ENCODE results near the gene TYROBP.
"Not testable (repeated sequence)": the region's sequence is repeated elsewhere in the genome, so short reads cannot be mapped to it uniquely, and the experiment has no call there.

Gene TYROBP

DNA sequence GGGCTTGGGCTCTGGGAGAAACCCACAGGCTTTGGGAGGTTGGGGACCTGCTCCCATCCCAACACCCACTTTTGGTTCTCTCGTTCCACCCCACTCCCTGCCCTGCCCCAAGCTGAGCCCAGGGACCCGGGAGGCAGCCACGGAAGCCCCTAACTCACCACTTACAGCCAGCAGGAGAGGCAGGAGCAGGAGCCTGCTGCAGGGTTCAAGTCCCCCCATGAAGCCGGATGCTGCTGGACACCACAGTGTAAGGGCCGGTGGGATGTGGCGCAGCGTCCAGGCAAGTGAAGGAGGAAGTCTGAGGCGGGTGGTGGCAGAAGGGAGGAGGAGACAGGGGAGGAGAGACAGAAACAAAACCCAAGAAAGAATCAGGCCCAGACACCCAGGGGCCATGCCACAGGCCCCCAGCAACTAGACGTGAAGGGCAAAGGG is at the start of gene TYROBP:
Gene TYROBP, minus strand, starts transcription at position 286 of the 432 bp plus-strand sequence. Its CDS starts 67 bp downstream, at position 219.
- DNase-seq, result no peak

DNA sequence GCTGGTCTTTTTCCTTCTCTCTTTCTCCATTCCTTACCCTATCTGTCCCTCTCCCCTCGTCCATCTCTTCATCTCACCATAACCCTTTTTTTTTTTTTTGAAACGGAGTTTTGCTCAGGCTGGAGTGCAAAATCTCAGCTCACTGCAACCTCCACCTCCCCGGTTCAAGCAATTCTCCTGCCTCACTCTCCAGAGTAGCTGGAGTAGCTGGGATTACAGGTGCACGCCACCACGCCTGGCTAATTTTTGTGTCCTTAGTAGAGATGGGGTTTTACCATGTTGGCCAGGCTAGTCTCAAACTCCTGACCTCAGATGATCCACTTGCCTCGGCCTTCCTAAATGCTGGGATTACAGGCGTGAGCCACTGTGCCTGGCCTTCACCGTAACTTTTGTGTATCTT is 49.3 kb upstream of the TYROBP start:
- not testable (repeated sequence) for DNase-seq

GRCh38 chr19:35955881-35956634 is 48.0 kb upstream of the TYROBP start:
- DNase-seq, result no peak

DNA sequence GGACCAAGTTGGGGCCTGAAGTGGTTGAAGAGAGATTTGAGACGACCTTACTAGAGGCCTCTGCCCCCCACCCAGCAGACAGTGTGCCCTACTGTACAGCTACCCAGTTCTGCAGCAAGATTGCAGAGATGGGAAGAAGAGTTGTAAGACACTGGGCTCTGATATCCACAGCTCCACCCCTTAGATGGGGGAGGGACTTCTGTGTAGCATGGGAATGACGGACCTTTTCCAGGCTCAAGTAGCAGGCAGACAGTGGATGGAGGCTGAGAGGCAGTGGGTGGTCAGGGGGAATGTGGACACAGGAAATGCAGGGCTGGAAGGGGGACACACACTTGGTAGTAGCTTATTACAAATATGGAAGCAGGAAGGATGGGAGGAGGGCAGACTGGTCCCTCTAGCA is 41.0 kb upstream of the TYROBP start:
- DNase-seq, result no peak

DNA sequence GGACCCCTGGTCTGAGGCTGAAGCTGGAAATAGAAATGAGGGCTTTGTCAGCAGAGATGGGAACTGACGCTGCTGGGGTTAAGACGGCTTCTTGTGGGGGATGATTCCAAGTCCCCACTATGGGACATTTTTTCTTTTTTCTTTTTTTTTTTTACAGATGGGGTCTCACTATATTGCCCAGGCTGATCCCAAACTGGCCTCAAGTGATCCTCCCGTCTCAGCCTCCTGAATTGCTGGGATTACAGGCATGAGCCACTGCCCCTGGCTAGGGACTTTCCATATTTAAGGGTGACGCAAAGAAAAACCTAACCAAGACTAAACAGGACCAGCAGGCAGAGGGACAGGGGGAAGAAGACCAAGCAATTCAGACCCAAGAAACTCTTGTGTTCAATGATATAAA is 38.1 kb upstream of the TYROBP start:
- DNase-seq, result no peak

DNA sequence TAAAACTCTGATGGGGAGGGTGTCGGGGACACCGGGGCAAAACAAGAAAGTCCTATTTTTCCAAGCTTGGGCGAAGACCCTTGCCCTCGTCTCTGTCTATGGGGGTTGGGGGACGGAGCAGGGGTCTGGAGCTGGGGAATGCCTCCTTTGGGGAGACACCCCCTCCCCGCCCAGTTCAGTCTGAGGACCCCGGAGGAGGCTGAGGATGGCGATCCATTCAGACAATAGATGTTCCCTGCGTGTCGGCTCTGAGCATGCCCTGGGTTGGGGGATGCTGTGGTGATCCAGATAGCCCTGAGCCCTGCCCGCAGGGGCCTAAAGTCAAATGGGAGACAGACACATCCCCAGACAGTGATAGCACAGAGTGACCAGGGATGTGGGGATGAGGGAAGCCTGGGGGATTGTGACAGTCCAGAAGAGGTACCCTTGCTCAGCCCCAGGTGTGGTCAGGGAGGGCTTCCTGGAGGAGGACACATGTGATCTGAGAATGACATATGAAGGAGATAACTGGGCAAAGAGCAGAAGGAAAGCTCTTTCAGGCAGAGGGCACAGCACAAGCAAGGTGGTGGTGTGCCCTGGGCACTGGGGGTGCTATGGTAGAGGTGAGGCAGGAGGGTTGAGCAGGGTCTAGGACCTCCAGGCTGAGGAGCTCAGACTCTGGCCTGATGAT is 37.2 kb upstream of the TYROBP start:
- no peak for DNase-seq

GRCh38 chr19:35944556-35944955 is 36.5 kb upstream of the TYROBP start:
- DNase-seq, result no peak

DNA sequence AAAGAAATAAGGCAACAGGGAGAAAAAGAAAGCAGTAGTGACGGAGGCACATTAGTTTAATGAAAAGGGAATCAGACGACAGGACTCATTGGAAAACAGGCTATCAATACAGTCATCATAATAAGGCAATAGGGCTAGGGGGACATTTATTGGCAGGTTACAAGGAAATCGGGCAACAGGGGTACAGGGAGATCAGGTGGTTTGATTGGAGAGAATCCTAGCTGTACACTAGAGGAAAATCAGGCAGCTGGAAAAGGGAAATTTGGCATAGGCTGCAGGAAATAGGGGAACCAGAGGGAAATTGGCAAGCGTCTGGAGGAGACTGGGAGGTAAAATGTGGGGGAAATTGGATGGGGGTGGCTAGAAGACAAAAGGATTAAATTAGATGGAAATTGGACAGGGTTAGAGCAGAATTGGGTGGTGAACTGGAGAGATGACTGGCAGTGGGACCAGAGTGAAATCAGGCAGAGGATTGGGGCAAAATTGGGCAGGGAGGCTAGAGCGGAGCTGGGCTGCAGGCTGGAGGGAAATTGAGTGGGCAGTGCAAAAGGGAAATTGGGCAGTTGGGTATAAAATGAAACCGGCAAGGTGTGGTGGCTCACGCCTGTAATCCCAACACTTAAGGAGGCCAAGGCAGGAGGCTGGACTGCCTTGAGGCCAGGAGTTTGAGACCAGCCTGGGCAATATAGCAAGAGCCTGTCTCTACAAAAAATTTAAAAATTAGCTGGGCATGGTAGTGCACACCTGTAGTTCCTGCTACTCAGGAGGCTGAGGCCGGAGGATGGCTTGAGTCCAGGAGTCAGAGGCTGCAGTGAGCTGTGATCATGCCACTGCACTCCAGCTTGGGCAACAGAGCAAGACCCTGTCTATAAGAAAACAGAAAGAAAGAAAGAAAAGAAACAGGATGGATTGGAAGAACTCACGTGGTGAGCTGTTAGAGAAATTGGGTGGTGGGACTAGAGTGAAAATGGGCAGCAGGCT is 35.5 kb upstream of the TYROBP start:
- no peak for DNase-seq

DNA sequence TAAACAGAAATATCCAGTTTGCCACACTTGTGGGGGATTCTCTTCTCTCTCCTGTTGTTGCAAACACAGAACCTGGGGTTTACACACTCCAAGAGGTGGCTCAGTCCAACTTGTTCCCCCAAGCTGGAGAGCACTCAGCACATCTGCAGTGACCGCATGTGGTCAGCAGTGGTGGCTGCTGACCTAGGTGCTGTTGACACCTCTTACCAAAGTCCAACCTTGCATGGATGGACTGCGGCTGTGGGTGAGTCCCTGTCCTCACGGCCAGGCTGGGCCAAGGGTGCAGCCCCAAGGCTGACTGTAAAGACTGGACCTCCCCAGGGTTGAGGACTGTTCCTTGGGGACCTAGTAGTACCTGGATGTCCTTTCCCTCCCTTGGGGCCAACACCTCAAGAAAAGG is 34.1 kb upstream of the TYROBP start:
- no peak for DNase-seq

GRCh38 chr19:35940839-35941238 is 32.7 kb upstream of the TYROBP start:
- DNase-seq, result no peak

GRCh38 chr19:35940078-35940775 is 32.1 kb upstream of the TYROBP start:
- DNase-seq, result no peak

DNA sequence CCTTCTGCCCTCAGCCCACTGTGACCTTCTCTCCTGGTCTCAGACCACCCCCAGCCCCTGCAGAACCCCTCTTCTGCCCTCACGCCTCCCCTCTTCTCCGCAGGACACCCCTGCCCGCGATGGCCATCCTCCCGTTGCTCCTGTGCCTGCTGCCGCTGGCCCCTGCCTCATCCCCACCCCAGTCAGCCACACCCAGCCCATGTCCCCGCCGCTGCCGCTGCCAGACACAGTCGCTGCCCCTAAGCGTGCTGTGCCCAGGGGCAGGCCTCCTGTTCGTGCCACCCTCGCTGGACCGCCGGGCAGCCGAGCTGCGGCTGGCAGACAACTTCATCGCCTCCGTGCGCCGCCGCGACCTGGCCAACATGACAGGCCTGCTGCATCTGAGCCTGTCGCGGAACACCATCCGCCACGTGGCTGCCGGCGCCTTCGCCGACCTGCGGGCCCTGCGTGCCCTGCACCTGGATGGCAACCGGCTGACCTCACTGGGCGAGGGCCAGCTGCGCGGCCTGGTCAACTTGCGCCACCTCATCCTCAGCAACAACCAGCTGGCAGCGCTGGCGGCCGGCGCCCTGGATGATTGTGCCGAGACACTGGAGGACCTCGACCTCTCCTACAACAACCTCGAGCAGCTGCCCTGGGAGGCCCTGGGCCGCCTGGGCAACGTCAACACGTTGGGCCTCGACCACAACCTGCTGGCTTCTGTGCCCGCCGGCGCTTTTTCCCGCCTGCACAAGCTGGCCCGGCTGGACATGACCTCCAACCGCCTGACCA is 31.4 kb upstream of the TYROBP start:
- DNase-seq, result no peak

GRCh38 chr19:35938282-35939224 is 30.5 kb upstream of the TYROBP start:
- no peak for DNase-seq

GRCh38 chr19:35937345-35938281 is 29.5 kb upstream of the TYROBP start:
- no peak for DNase-seq

DNA sequence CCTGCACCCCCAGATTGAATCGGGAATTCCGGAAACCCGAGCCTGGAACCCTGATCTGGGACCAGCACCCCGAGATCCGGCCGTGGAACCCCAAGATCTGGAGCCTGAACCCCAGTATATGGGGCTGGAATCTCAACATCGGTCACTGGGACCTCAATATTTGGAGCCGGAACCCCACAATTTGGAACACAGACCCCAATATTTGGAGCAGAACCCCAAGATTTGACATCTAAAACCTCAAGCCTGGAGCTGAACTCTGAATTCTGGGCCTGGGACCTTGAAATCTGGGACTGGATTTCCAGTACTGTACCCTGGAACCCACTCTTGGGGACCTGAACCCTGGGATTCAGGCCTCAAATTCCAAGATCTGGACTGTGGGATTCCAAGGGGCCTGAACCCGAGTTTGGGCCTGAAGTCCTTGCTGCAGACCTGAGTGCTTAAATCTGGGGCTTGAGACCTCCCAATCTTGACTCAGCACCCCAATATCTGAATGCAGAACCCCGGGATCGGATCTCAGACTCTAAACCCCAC is 28.7 kb upstream of the TYROBP start:
- DNase-seq, result no peak

DNA sequence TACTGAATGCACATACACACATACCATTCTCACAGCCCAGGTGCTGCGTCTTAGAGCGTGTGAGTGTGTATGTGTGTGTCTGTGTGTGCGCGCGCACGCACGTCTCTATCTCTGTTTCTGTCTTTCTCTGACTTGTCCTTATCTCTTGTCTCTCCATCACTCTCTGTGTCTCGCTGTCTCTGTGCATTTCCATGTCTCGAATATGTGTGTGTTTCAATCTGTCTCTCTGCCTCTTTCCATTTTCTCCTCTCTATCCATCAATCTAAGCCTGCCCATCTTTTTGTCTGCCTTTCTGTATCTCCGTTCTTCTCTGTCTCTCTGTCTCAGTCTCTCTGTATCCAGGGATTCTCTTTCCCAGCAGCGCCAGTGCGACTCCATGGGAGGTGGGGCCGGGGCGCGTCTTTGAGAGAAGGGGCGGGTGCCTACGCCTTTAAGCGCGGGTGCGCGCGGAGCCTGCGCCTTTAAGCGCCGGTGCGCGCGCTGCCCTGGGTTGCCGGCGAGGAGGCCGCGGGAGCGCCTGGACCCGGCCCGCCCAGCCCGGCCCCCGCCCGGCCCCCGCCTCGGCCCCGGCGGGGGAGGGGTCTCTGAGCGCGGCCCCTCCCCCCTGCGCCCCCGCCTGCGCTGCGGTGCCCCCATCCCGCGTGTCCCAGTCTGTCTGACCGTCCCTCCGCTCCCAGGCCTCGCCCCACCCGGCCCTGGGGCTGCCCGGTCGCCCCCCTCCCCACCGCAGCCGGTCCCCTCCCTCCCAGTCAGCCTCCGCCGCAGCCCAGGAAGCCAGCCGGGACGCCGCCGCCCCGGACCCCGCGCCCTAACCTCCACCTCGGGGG is 28.0 kb upstream of the TYROBP start, which contains the start of gene LRFN3:
Gene LRFN3, plus strand, starts transcription at position 464 of the 827 bp plus-strand sequence. CDS start 3,052 bp downstream, outside the sequence.
- peak; percentile 51 for DNase-seq

DNA sequence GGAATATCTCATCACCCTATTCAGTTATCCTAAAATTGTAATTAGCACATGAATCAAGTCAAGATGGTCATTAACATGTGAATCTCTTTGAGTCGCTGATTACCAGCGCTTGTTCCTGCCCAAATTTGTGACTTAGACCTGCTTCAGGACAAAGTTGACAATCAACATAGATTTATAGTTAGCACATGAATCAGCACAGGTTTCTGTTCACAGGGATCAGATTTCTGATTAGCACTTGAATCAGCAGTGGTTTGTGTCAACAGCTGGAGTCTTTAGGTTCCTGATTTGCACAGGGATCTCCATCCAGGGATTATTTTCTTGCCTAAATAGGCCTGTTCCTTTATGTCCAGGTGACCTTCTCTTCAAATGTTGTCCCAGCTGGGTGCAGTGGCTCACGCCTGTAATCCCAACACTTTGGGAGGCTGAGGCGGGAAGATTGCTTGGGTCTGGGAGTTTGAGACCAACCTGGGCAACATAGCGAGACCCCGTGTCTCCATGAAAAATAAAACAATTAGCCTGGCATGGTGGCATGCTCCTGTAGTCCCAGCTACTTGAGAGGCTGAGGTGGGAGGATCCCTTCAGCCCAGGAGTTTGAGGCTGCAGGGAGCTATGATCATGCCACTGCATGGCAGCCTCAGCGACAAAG is 24.3 kb upstream of the TYROBP start:
- no peak for DNase-seq

DNA sequence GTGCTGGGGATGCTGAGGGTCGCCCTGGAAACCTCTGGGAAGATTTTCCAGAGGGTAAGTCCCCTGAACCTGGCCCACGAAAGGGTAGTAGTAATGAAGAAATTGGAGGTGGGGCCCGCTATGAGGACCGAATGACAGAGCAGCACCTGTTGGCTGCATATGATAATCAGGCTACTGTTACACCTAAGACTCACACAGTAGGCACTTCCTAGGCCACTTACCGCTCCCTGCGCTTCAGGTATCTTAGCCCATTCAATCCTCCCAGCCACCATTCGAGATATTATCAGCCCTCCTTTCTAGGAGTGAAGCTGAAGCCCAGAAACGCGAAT is 23.7 kb upstream of the TYROBP start:
- no peak for DNase-seq
